AG09309 (cell line): ENCODE data around the gene SLC30A1.

Experiments
- DNase-seq: peaks from one replicate; pipeline ENCODE4 v3.0.0-alpha.2; 2010; ENCODE audit warnings: low read depth
- H3K4me3 ChIP-seq: 2 replicates; pipeline ENCODE4 v1.5.1; 2011; ENCODE audit warnings: mild to moderate bottlenecking, low read depth, low read length, moderate library complexity; ENCODE audit not compliant: control insufficient read depth
- TF ChIP-seq, protein P1 (sequence below): IDR thresholded peaks from 2 replicates; pipeline ENCODE4 v1.5.1; 2011; ENCODE audit warnings: mild to moderate bottlenecking, low read depth, low read length, inconsistent platforms; ENCODE audit not compliant: insufficient read depth, control insufficient read depth; ENCODE audit errors: missing control alignments

The SLC30A1 gene

DNA sequence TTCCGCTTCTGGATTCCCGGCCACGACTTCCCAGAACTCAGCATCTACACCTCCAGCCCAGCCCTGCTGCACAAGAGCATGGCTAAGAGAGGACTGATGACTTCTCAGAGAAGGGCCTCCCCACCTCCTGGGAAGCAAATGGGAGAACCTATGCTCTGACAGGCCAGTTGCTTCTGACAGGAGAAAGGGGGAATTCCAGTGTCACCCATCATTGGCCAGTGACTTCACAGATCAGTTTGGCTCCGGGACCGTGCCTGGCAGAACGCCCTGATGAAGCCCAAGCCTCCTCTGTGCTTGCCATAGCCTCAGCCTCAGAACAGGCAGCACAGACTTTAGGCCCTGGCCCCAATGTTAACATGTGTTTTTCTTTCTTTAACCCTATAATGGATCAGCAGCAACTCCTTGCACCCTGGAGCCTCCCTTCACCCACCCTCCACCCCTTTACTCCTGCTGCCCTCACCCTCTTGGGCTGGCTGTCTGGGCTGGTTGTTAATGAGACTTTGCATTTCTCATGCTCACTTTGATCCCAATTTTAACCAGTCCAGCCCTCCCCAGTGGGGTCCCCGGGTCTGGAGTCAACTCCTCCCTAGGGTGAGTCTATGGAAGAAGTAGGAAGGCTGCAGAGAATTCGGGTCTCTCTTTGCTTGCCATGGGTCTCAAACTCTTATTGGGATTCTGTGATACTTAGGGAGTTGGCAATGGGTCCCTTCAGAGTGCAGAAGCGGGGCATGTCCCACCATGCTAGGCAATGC, 42.7 kb upstream of the SLC30A1 start:
- no peak for DNase-seq
- H3K4me3 ChIP-seq = no peak overlapping the region
- TF ChIP-seq, protein P1, sequence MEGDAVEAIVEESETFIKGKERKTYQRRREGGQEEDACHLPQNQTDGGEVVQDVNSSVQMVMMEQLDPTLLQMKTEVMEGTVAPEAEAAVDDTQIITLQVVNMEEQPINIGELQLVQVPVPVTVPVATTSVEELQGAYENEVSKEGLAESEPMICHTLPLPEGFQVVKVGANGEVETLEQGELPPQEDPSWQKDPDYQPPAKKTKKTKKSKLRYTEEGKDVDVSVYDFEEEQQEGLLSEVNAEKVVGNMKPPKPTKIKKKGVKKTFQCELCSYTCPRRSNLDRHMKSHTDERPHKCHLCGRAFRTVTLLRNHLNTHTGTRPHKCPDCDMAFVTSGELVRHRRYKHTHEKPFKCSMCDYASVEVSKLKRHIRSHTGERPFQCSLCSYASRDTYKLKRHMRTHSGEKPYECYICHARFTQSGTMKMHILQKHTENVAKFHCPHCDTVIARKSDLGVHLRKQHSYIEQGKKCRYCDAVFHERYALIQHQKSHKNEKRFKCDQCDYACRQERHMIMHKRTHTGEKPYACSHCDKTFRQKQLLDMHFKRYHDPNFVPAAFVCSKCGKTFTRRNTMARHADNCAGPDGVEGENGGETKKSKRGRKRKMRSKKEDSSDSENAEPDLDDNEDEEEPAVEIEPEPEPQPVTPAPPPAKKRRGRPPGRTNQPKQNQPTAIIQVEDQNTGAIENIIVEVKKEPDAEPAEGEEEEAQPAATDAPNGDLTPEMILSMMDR = no peak

DNA sequence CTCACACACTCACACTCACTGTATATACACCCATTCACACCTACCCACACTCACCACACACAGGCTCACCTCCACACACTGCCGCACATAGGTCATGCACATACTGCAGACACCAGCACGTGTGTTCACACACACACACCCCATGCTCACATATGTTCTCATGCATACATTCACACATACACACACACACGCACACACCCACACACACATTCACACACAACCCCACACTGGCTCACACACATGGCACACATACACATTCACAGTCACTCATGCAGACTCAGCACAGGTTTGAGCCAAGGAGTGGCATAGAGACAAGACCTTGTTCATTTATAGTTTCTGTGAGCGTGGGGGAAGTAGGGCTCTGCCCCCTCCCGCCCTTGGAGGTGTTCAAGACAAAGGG, 41.1 kb upstream of the SLC30A1 start:
- TF ChIP-seq, protein P1 = no peak
- no peak overlapping the region for H3K4me3 ChIP-seq
- no peak for DNase-seq

DNA sequence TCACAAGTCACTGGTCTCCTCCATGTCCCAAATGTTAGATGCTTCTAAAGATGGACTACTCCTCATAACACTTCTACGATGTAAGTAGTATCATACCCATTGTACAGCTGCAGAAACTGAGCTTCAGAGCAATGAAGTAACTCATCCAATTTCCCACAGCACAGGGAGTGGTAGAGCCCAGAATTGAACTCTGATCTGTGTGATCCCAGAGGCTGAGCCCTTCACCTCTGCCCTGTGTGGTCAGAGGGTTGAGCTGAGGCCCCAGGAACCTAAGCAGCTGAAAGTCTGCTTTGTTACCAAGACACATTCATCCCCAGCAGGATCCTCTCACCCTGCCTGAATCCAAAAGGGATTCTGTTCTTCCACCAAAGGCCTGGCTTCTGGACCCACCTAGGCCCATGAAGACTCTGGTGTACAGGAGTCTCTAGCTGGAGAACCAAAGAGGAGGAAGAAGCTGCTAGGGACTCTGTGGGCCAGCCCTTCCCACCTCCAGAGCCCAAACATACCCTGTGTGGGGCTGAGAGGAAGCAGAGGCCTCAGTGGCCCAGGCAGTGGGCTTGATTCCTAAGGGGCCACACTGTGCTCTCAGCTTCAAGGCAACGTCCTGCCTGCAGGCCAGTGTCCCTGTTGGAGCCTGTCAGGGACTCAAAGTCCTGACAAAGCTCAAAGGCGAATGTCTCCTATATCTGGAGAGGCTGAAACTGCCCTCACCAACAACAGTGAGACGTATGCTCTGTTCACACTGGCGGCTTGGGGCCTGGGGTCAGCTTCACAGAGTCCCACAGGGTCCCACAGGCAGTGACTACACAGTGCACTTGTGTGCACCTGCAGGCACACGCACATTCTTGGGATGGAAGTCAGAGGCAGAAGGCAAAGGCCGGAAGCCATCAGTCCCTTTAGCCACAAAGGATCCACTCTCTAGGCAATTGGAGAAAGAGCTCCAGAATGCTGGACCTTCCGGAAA, 40.4 kb upstream of the SLC30A1 start:
- no peak for DNase-seq
- TF ChIP-seq, protein P1 = no peak
- no peak overlapping the region for H3K4me3 ChIP-seq

DNA sequence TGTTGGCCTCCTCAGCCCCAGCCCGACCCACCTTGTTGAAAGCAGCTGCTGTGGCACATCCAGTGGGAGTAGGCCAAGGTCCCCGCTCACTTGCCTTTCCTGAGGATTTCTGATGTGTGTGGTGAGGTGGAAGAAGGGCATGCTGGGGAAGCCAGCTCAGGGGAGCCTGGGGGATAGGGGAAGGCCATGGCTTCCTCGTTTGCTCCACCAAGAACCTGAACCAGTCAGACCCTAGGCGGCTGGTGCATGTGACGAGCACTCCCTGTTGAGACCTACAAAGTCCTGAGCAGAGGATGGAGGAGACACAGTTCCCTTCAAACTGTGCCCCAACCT, 38.0 kb upstream of the SLC30A1 start:
- TF ChIP-seq, protein P1 = no peak
- no peak overlapping the region for H3K4me3 ChIP-seq
- no peak for DNase-seq

DNA sequence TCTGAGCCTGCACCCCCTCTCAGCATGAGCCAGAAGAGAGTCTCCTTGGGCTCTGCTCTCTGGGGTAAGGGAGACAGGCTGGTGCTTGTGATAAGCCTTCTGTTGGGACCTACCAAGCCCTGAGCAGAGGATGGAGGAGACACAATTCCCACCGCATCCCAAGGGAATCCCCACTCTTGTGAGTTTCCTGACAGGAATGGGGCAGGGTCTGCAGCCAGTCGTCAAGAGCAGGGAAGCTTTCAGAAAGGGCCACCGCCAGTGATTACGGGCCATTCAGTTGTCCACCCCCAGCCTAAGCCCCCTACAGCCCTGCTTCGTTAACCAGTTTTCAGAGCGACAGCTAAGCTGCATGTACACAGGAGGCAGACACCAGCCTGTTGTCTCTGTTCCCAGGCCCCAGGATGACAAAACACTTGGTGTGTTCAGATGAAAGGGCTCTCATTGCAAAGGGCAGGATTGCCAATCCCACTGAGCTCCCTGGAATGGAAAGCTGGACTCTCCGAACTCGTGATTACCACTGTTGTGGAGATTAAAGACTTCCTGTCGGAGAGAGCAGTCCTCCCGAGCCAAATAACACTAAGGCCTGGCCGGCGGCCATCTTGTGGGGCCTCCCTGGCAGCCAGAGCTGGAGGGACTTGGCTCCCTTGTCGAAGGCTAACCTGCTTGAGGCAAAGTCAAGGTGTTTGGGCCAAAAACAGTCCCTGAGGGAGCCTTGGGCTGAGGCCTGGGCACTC, 37.4 kb upstream of the SLC30A1 start:
- H3K4me3 ChIP-seq = no peak overlapping the region
- DNase-seq = no peak
- TF ChIP-seq, protein P1 = no peak

DNA sequence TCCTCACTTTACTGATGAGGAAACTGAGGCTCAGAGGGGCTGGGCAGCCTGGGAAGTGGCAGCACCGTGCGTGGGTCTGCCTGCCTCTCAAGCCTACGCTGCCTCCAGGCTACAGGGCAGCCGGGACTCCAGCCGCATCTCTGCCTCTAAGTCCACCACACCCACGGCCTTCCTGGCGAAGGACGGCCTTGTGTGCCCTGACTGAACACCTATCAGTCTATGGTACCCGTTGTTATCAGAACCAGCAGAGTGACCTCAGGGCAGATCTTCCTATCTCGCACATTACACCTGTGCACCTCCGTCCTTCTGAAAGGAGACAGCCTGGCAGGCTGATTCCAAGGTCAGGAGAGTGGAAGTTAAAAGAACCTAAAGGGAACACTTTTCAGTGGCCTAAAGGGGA, 35.7 kb upstream of the SLC30A1 start:
- H3K4me3 ChIP-seq = no peak overlapping the region
- TF ChIP-seq, protein P1 = no peak
- DNase-seq = no peak
